Activated naive CD8-positive, alpha-beta T cell treated with anti-CD3 and anti-CD28 coated beads, Interleukin-2, amount 10 ng/mL, durations not matched to agents 7 days and 5 days (primary cell): ENCODE data around the gene CDC42EP5. TPM values are rescaled to one million over a fixed set of nuclear protein-coding genes. Genes with fewer than 3 reads are reported as not detected.
A peak's percentile ranks its signal among the peaks of the same experiment; 100 is the strongest.
"Not testable (repeated sequence)": the region's sequence is repeated elsewhere in the genome, so short reads cannot be mapped to it uniquely, and the experiment has no call there.

ENCODE experiments used
- ATAC-seq: fragments of 150-1000 bp; cut with Tn5 transposase; one replicate; pipeline ENCODE4 v1.10.0; 2021; ENCODE audit warnings: low read depth, moderate library complexity
- POLR2A ChIA-PET: fragments of 350-600 bp; sonication (Branson Sonifier 250); formaldehyde crosslinking; loops from one replicate; lab custom pipeline; 2021; ENCODE audit warnings: antibody characterized with exemption; lab: Charles Lee
- DNase-seq: peaks from one replicate; pipeline ENCODE4 v3.0.0; 2021
- H3K27ac Mint-ChIP-seq: one replicate; pipeline ENCODE4 v1.8.0; 2022; ENCODE audit warnings: mild to moderate bottlenecking, mixed read lengths
- H3K27me3 Mint-ChIP-seq: one replicate; pipeline ENCODE4 v1.8.0; 2022; ENCODE audit warnings: mild to moderate bottlenecking, moderate library complexity, mixed read lengths
- H3K36me3 Mint-ChIP-seq: one replicate; pipeline ENCODE4 v1.8.0; 2021; ENCODE audit warnings: mild to moderate bottlenecking, mixed read lengths
- H3K4me1 Mint-ChIP-seq: one replicate; pipeline ENCODE4 v1.8.0; 2021; ENCODE audit warnings: mixed read lengths
- H3K4me3 Mint-ChIP-seq: one replicate; pipeline ENCODE4 v1.8.0; 2022; ENCODE audit warnings: mild to moderate bottlenecking, moderate library complexity, mixed read lengths
- H3K9me3 Mint-ChIP-seq: one replicate; pipeline ENCODE4 v1.8.0; 2021; ENCODE audit warnings: mixed read lengths
- total RNA-seq, 2 experiments: library from RNA; stranded (reverse); gene quantifications; one replicate each; pipeline ENCODE4 v1.2.3, GENCODE V29; 2021

The CDC42EP5 gene
- total RNA-seq, 2 experiments from 2014 or later: not detected

- DNase-seq, H3K27me3 Mint-ChIP-seq, H3K27ac Mint-ChIP-seq, H3K4me3 Mint-ChIP-seq, ATAC-seq, H3K9me3 Mint-ChIP-seq: not testable (repeated sequence)
- Mint-ChIP-seq H3K4me1 (peaks cover 19% of the 10 kb centered on the region), H3K36me3 (peaks cover 21% of the 10 kb centered on the region)
- POLR2A ChIA-PET: interaction anchor here (0.8 kb wide), 1 partner anchor 16 kb away, joined by 3 read pairs; no protein-coding TSS in a partner anchor
Measured at GRCh38 chr19:54446349-54446748, 26.7 kb downstream of the CDC42EP5 start.

- ATAC-seq: no peak
- peaks cover 21% of the 10 kb centered on the region for H3K36me3 Mint-ChIP-seq
- H3K27ac Mint-ChIP-seq: no peak overlapping the region
- POLR2A ChIA-PET: no interaction called here
- no peaks in the 10 kb centered on the region for H3K27me3 Mint-ChIP-seq
- peaks cover 10% of the 10 kb centered on the region for H3K4me1 Mint-ChIP-seq
- H3K9me3 Mint-ChIP-seq: no peaks in the 10 kb centered on the region
- H3K4me3 Mint-ChIP-seq: no peak overlapping the region
- DNase-seq: no peak
Measured at GRCh38 chr19:54444737-54445136, 28.4 kb downstream of the CDC42EP5 start.

- H3K27ac Mint-ChIP-seq: no peak overlapping the region
- no peak overlapping the region for H3K4me3 Mint-ChIP-seq
- no peak for ATAC-seq
- peaks cover 5% of the 10 kb centered on the region for H3K4me1 Mint-ChIP-seq
- H3K9me3 Mint-ChIP-seq: no peaks in the 10 kb centered on the region
- no peaks in the 10 kb centered on the region for H3K27me3 Mint-ChIP-seq
- no peak for DNase-seq
- H3K36me3 Mint-ChIP-seq: peaks cover 18% of the 10 kb centered on the region
- POLR2A ChIA-PET: interaction anchor here (0.8 to 1.1 kb wide), 3 partner anchors 11 to 720 kb away, joined by 3 to 4 read pairs (median 3); no protein-coding TSS in a partner anchor
Measured at GRCh38 chr19:54440641-54441040, 32.5 kb downstream of the CDC42EP5 start.

GRCh38 chr19:54439174-54439851, 33.8 kb downstream of the CDC42EP5 start:
- no peaks in the 10 kb centered on the region for H3K27me3 Mint-ChIP-seq
- POLR2A ChIA-PET: interaction anchor here (0.9 to 2.5 kb wide), 4 partner anchors 9 to 47 kb away, joined by 3 to 10 read pairs (median 3); partner anchors contain the start of gene LENG8
- no peaks in the 10 kb centered on the region for H3K9me3 Mint-ChIP-seq
- DNase-seq: no peak
- H3K4me3 Mint-ChIP-seq: no peak overlapping the region
- peaks cover 13% of the 10 kb centered on the region for H3K4me1 Mint-ChIP-seq
- peak; percentile 56 for ATAC-seq
- no peak overlapping the region for H3K27ac Mint-ChIP-seq
- H3K36me3 Mint-ChIP-seq: peaks cover 10% of the 10 kb centered on the region

GRCh38 chr19:54436628-54437252, 36.4 kb downstream of the CDC42EP5 start:
- DNase-seq: no peak
- Mint-ChIP-seq H3K27ac (no peak overlapping the region), H3K4me3 (no peak overlapping the region), H3K27me3 (no peaks in the 10 kb centered on the region), H3K9me3 (no peaks in the 10 kb centered on the region), H3K36me3 (peaks cover 6% of the 10 kb centered on the region), H3K4me1 (peaks cover 17% of the 10 kb centered on the region)
- POLR2A ChIA-PET: interaction anchor here (2.5 kb wide), 1 partner anchor 11 kb away, joined by 10 read pairs; the partner anchor contains the start of gene LENG8
- ATAC-seq: no peak

GRCh38 chr19:54436031-54436523, 37.0 kb downstream of the CDC42EP5 start:
- Mint-ChIP-seq H3K9me3 (no peaks in the 10 kb centered on the region), H3K36me3 (peaks cover 6% of the 10 kb centered on the region), H3K27ac (no peak overlapping the region), H3K4me1 (peaks cover 17% of the 10 kb centered on the region), H3K27me3 (peaks cover 4% of the 10 kb centered on the region), H3K4me3 (no peak overlapping the region)
- ATAC-seq: no peak
- POLR2A ChIA-PET: no interaction called here
- DNase-seq: no peak

GRCh38 chr19:54435551-54436016, 37.5 kb downstream of the CDC42EP5 start:
- Mint-ChIP-seq H3K27ac (no peak overlapping the region), H3K4me3 (no peak overlapping the region), H3K9me3 (no peaks in the 10 kb centered on the region), H3K27me3 (peaks cover 4% of the 10 kb centered on the region), H3K36me3 (peaks cover 6% of the 10 kb centered on the region), H3K4me1 (peaks cover 17% of the 10 kb centered on the region)
- POLR2A ChIA-PET: interaction anchor here (1.0 kb wide), 1 partner anchor 20 kb away, joined by 3 read pairs; no protein-coding TSS in a partner anchor
- ATAC-seq (no peak), DNase-seq (no peak)

GRCh38 chr19:54434873-54435214, 38.3 kb downstream of the CDC42EP5 start:
- Mint-ChIP-seq H3K4me3 (peak overlapping the region; percentile 25), H3K36me3 (peaks cover 6% of the 10 kb centered on the region), H3K4me1 (peaks cover 17% of the 10 kb centered on the region), H3K9me3 (no peaks in the 10 kb centered on the region), H3K27me3 (peaks cover 4% of the 10 kb centered on the region), H3K27ac (peak overlapping the region; percentile 86)
- peak; percentile 40 for ATAC-seq
- DNase-seq: no peak
- POLR2A ChIA-PET: interaction anchor here (1.0 to 2.1 kb wide), 2 partner anchors 14 to 19 kb away, joined by 3 to 15 read pairs; partner anchors contain the start of gene LENG8

GRCh38 chr19:54434112-54434872, 38.8 kb downstream of the CDC42EP5 start:
- ATAC-seq (no peak), DNase-seq (no peak)
- peaks cover 6% of the 10 kb centered on the region for H3K36me3 Mint-ChIP-seq
- H3K4me1 Mint-ChIP-seq: peaks cover 18% of the 10 kb centered on the region
- H3K4me3 Mint-ChIP-seq: no peak overlapping the region
- POLR2A ChIA-PET: interaction anchor here (0.9 to 2.1 kb wide), 3 partner anchors 13 to 18 kb away, joined by 3 to 15 read pairs (median 4); partner anchors contain the start of gene LENG8
- H3K27me3 Mint-ChIP-seq: peaks cover 7% of the 10 kb centered on the region
- peak overlapping the region; percentile 86 for H3K27ac Mint-ChIP-seq
- H3K9me3 Mint-ChIP-seq: no peaks in the 10 kb centered on the region

- H3K36me3 Mint-ChIP-seq: peaks cover 6% of the 10 kb centered on the region
- DNase-seq (no peak), ATAC-seq (no peak)
- no peak overlapping the region for H3K4me3 Mint-ChIP-seq
- peaks cover 15% of the 10 kb centered on the region for H3K4me1 Mint-ChIP-seq
- POLR2A ChIA-PET: interaction anchor here (0.7 to 2.1 kb wide), 3 partner anchors 12 to 872 kb away, joined by 4 to 15 read pairs (median 4); partner anchors contain the start of gene LENG8
- no peaks in the 10 kb centered on the region for H3K9me3 Mint-ChIP-seq
- peak overlapping the region; percentile 45 for H3K27ac Mint-ChIP-seq
- H3K27me3 Mint-ChIP-seq: peaks cover 8% of the 10 kb centered on the region
Measured at GRCh38 chr19:54433697-54434096, 39.4 kb downstream of the CDC42EP5 start.

GRCh38 chr19:54432144-54432738, 40.9 kb downstream of the CDC42EP5 start:
- DNase-seq (no peak), ATAC-seq (no peak)
- peaks cover 8% of the 10 kb centered on the region for H3K27me3 Mint-ChIP-seq
- POLR2A ChIA-PET: no interaction called here
- no peak overlapping the region for H3K4me3 Mint-ChIP-seq
- H3K9me3 Mint-ChIP-seq: no peaks in the 10 kb centered on the region
- H3K27ac Mint-ChIP-seq: no peak overlapping the region
- peaks cover 15% of the 10 kb centered on the region for H3K4me1 Mint-ChIP-seq
- peaks cover 3% of the 10 kb centered on the region for H3K36me3 Mint-ChIP-seq

GRCh38 chr19:54431255-54431838, 41.7 kb downstream of the CDC42EP5 start:
- no peak overlapping the region for H3K27ac Mint-ChIP-seq
- H3K9me3 Mint-ChIP-seq: no peaks in the 10 kb centered on the region
- peaks cover 3% of the 10 kb centered on the region for H3K36me3 Mint-ChIP-seq
- no peak for DNase-seq
- ATAC-seq: no peak
- peaks cover 15% of the 10 kb centered on the region for H3K4me1 Mint-ChIP-seq
- POLR2A ChIA-PET: interaction anchor here (2.4 kb wide), 1 partner anchor 17 kb away, joined by 9 read pairs; the partner anchor contains the start of gene LENG8
- H3K27me3 Mint-ChIP-seq: peaks cover 12% of the 10 kb centered on the region
- H3K4me3 Mint-ChIP-seq: peak overlapping the region; percentile 3
